Astrocyte of the spinal cord (primary cell): ENCODE results near the gene RGS12.
A peak's percentile ranks its signal among the peaks of the same experiment; 100 is the strongest.

Experiments used
- DNase-seq: peaks from one replicate; pipeline ENCODE4 v3.0.0; 2011; ENCODE audit warnings: low read depth, low spot score
- H3K4me3 ChIP-seq: 2 replicates; pipeline ENCODE4 v1.5.1; 2011; ENCODE audit warnings: low read depth, mild to moderate bottlenecking, low read length, moderate library complexity
- in situ Hi-C: cut with HindIII; loops from 2 replicates; pipeline ENCODE4 v1.10.0; 2017; ENCODE audit warnings: low sequenced_read_pairs
- TF ChIP-seq, protein P1 (sequence below): IDR thresholded peaks from 2 replicates; pipeline ENCODE4 v1.5.1; 2012; ENCODE audit warnings: low read depth, mild to moderate bottlenecking, low read length, inconsistent platforms

RGS12 gene, protein sequence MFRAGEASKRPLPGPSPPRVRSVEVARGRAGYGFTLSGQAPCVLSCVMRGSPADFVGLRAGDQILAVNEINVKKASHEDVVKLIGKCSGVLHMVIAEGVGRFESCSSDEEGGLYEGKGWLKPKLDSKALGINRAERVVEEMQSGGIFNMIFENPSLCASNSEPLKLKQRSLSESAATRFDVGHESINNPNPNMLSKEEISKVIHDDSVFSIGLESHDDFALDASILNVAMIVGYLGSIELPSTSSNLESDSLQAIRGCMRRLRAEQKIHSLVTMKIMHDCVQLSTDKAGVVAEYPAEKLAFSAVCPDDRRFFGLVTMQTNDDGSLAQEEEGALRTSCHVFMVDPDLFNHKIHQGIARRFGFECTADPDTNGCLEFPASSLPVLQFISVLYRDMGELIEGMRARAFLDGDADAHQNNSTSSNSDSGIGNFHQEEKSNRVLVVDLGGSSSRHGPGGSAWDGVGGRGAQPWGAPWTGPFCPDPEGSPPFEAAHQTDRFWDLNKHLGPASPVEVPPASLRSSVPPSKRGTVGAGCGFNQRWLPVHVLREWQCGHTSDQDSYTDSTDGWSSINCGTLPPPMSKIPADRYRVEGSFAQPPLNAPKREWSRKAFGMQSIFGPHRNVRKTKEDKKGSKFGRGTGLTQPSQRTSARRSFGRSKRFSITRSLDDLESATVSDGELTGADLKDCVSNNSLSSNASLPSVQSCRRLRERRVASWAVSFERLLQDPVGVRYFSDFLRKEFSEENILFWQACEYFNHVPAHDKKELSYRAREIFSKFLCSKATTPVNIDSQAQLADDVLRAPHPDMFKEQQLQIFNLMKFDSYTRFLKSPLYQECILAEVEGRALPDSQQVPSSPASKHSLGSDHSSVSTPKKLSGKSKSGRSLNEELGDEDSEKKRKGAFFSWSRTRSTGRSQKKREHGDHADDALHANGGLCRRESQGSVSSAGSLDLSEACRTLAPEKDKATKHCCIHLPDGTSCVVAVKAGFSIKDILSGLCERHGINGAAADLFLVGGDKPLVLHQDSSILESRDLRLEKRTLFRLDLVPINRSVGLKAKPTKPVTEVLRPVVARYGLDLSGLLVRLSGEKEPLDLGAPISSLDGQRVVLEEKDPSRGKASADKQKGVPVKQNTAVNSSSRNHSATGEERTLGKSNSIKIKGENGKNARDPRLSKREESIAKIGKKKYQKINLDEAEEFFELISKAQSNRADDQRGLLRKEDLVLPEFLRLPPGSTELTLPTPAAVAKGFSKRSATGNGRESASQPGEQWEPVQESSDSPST (N-terminal part only)

GRCh38 chr4:3292571-3293400, at the start of gene RGS12:
Gene RGS12 (plus strand): TSS chr4:3293021. CDS start chr4:3316171, 23,150 bp downstream.
- DNase-seq = peak; percentile 93
- H3K4me3 ChIP-seq = peak within 1 kb of the TSS; percentile 76
- in situ Hi-C loops = no loop called here
- TF ChIP-seq, protein P1, sequence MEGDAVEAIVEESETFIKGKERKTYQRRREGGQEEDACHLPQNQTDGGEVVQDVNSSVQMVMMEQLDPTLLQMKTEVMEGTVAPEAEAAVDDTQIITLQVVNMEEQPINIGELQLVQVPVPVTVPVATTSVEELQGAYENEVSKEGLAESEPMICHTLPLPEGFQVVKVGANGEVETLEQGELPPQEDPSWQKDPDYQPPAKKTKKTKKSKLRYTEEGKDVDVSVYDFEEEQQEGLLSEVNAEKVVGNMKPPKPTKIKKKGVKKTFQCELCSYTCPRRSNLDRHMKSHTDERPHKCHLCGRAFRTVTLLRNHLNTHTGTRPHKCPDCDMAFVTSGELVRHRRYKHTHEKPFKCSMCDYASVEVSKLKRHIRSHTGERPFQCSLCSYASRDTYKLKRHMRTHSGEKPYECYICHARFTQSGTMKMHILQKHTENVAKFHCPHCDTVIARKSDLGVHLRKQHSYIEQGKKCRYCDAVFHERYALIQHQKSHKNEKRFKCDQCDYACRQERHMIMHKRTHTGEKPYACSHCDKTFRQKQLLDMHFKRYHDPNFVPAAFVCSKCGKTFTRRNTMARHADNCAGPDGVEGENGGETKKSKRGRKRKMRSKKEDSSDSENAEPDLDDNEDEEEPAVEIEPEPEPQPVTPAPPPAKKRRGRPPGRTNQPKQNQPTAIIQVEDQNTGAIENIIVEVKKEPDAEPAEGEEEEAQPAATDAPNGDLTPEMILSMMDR = no peak

- in situ Hi-C loops = no loop called here
- DNase-seq = no peak
- TF ChIP-seq, protein P1 = no peak
- H3K4me3 ChIP-seq = no peak overlapping the region
Observed at GRCh38 chr4:3243136-3243780, 49.6 kb upstream of the RGS12 start.

GRCh38 chr4:3244002-3244401, 48.8 kb upstream of the RGS12 start:
- in situ Hi-C loops = no loop called here
- TF ChIP-seq, protein P1 = no peak
- H3K4me3 ChIP-seq = no peak overlapping the region
- DNase-seq = no peak

- in situ Hi-C loops = no loop called here
- no peak overlapping the region for H3K4me3 ChIP-seq
- DNase-seq = no peak
- TF ChIP-seq, protein P1 = no peak
Observed at GRCh38 chr4:3244747-3245146, 48.1 kb upstream of the RGS12 start.

DNA sequence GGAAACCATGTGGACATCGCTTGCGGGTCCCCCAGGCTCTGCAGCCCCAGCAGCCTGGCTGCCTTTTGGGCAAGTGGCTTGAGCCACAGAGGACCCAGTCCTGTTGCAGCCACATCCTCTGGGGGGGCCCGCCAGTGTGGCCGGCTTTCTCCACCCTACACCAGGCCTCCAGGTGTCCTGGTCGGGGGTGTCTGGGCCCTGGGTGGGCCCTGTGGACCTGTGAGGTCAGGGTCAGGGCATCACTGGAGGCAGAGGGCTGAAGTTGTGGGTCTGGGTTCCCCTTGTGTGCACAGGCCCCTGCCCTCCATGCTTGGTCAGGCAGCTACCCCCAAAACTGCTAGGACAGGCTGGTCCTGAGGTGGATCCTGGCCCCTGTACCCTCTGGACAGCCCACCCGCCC, 47.1 kb upstream of the RGS12 start:
- no peak for DNase-seq
- H3K4me3 ChIP-seq = no peak overlapping the region
- in situ Hi-C loops = no loop called here
- TF ChIP-seq, protein P1 = no peak
